GM12801 (cell line): ENCODE results near the gene MRI1.

Source experiments
- CTCF ChIP-seq: IDR thresholded peaks from one replicate; pipeline ENCODE4 v1.5.1; 2011; ENCODE audit warnings: control low read depth; ENCODE audit not compliant: insufficient read length; ENCODE audit errors: extremely low read depth

MRI1 gene

GRCh38 chr19:13796301-13797057, 32.2 kb downstream of the MRI1 start:
- no peak for TF ChIP-seq CTCF

DNA sequence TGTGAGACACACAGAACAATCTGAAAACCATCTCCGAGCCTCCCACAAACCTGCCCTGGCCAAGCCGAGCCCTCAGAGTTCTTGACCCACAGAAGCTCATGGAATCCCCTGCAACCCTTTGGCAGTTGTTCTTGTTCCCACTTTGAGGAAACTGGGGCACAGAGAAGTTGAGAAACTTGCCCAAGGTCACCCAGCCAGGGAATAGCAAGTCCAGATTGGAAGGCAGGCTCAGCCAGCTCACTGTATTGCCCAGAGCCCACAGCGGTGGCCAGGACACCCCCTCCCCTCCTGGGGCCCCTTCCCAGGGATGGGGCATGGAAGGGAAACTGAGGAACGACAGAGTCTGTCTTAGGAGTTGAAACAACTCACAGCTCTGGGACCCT, 32.7 kb downstream of the MRI1 start:
- TF ChIP-seq CTCF: no peak

DNA sequence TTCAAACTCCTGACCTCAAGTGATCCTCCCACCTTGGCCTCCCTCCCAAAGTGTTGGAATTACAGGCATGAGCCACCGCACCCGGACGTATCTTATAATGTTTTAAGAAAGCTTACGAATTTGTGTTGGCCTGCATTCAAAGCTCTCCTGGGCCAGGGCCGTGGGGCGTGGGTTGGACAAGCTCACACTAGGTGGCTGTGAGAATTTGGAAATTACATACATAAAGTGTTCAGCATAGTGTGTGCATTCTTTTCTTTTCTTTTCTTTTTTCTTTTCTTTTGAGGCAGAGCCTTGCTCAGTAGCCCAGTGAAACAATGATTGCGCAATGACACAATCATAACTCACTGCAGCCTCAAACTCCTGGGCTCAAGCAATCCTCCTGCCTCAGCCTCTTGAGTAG, 33.5 kb downstream of the MRI1 start:
- TF ChIP-seq CTCF: no peak

DNA sequence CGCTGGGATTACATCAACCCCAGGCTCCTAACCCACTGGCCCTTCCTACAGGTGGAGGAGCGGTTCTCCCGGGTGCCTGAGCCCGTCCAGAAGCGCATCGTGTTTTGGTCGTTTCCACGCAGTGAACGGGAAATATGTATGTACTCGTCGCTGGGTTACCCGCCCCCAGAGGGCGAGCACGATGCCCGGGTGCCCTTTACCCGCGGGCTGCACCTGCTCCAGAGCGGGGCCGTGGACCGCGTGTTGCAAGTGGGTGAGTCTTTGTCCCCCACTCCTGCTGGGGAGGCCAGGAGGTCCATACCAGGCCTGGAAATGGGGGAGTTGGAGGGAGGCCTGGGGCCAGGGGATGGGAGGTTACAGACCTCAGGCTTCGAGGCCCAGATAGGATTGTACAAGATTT, 35.3 kb downstream of the MRI1 start:
- no peak for TF ChIP-seq CTCF

GRCh38 chr19:13803038-13803437, 38.7 kb downstream of the MRI1 start:
- no peak for TF ChIP-seq CTCF

- no peak for TF ChIP-seq CTCF
These were observed 40.7 kb downstream of the MRI1 start for GRCh38 chr19:13804830-13805683.

DNA sequence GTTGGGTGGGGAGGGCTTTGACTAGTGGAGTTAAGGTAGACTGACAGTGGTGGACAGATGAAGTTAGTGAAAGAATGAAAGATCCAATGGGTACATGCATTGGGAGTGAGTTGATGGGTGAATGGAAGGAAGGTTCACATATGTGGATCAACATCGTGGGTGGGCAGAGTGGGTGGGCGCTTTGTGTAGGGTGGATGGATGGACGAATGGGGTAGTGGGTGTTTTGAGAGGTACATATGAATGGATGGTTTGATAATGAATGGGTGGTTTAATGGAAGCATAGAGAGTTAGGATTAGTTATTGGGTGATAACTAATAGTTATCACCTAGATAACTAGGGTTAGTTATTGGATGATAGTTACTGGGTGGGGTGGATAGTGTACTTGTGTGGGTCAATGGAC, 42.4 kb downstream of the MRI1 start:
- no peak for TF ChIP-seq CTCF
